ENCODE results near the gene SCNN1A.

SCNN1A gene

GRCh38 chr12:6378709-6379472, 3.5 kb upstream of the SCNN1A start:
- no peak overlapping the region for H3K4me3 ChIP-seq (ENCODE audit: low read length)
- no peak for DNase-seq (ENCODE audit: low read depth)
- TF ChIP-seq, protein P1, sequence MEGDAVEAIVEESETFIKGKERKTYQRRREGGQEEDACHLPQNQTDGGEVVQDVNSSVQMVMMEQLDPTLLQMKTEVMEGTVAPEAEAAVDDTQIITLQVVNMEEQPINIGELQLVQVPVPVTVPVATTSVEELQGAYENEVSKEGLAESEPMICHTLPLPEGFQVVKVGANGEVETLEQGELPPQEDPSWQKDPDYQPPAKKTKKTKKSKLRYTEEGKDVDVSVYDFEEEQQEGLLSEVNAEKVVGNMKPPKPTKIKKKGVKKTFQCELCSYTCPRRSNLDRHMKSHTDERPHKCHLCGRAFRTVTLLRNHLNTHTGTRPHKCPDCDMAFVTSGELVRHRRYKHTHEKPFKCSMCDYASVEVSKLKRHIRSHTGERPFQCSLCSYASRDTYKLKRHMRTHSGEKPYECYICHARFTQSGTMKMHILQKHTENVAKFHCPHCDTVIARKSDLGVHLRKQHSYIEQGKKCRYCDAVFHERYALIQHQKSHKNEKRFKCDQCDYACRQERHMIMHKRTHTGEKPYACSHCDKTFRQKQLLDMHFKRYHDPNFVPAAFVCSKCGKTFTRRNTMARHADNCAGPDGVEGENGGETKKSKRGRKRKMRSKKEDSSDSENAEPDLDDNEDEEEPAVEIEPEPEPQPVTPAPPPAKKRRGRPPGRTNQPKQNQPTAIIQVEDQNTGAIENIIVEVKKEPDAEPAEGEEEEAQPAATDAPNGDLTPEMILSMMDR (conservative IDR thresholded peaks at IDR 0.05; ENCODE audit: low read length) = no peak

GRCh38 chr12:6377667-6377994, 2.3 kb upstream of the SCNN1A start:
- TF ChIP-seq, protein P1 (conservative IDR thresholded peaks at IDR 0.05; ENCODE audit: low read length) = no peak
- no peak overlapping the region for H3K4me3 ChIP-seq (ENCODE audit: low read length)
- no peak for DNase-seq (ENCODE audit: low read depth)

DNA sequence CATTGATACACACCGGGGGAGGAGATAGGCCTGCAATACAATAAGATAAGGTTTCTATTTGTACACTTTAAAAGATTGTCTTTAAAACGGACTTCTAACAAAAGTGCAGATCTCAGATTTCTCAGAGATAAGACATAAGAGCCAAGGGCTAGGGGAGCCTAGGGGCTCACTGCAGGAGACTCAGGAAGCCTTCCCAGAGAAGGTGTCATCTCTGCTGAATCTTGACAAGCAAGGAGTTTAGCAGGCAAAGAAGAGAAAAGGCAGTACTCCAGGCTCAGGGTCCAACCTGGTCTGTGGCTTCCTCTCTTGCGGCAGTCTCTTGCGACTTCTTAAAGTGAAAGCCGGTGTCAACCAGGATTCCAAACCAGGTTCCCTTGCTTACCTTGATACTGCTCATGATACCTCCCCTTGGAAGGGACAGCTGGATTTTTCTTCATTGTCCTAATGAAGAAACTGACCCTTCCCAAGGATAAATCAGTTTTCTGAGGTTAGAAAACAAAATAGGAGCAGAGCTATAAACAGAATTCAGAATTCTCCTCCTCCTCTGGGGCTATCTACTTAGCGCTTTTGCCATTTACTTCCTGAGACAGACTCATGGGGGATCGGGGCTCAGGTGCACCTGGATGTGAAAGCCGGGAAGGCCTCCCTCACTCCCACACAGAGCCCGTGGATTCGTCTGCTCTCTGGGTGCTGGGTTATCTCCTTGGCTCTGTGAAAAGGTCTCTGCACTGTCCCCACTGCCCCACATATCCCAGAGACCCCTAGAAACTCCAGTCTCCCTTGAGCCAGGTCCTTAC, 1.7 kb upstream of the SCNN1A start:
- no peak overlapping the region for H3K4me3 ChIP-seq (ENCODE audit: low read length)
- TF ChIP-seq, protein P1 (conservative IDR thresholded peaks at IDR 0.05; ENCODE audit: low read length) = no peak
- no peak for DNase-seq (ENCODE audit: low read depth)

- H3K4me3 ChIP-seq (ENCODE audit: low read length) = no peak overlapping the region
- peak; percentile 68 for DNase-seq (ENCODE audit: low read depth)
Observed at GRCh38 chr12:6376079-6376869, 911 bp upstream of the SCNN1A start.

DNA sequence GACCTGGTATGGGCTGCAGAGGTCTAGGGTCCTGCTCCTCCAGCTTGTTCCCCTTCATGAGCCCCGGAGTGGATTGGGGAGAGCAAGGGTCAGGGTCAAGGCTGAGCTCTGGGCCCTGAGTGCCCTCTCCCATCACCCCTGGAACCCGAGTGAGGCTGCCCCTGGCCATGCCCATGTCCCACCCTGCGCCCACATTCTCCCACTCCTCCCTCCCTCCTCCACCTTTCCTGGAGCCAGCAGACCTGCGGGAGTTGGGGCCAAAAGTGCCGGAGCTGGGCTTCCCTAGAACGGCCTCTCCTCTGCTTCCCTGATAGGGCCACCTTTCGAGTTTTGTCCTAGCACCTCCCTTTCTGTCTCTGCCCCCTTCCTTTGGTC, 590 bp downstream of the SCNN1A start:
- H3K4me3 ChIP-seq (ENCODE audit: low read length) = no peak overlapping the region
- TF ChIP-seq, protein P1 (conservative IDR thresholded peaks at IDR 0.05; ENCODE audit: low read length) = no peak
- DNase-seq (ENCODE audit: low read depth) = no peak

More at GRCh38 chr12:6376079-6376869, 911 bp upstream of the SCNN1A start:
- TF ChIP-seq, protein P1 (conservative IDR thresholded peaks at IDR 0.05; ENCODE audit: low read length) = peak; percentile 62

DNA sequence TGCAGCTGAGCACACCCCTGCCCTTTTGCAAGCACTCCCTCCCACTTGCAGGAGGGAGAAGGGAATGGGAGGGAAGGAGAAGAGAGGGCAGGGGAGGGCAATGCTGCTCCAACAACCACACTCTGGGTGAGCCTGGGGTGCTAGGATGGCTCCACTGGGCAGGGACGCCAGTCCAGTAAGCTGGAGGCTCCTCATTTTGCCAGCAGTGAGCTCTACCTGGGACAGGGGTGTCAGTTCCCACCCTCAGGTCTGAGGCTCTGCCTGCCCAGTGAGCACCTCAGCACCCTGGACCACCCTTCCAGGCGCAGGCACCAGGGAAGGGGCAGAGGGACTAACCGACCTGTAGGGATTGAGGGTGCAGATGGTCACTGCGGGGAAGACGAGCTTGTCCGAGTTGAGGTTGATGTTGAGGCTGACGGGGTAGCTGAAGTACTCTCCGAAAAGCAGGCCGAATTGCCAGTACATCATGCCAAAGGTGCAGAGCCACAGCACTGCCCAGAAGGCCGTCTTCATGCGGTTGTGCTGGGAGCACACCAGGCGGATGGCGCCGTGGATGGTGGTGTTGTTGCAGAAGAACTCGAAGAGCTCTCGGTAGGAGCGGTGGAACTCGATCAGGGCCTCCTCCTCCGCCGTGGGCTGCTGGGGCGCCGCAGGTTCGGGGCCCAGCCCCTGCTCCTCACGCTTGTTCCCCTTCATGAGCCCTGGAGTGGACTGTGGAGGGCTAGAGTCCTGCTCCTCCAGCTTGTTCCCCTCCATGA, 1.2 kb downstream of the SCNN1A start:
- TF ChIP-seq, protein P1 (conservative IDR thresholded peaks at IDR 0.05; ENCODE audit: low read length) = no peak
- no peak overlapping the region for H3K4me3 ChIP-seq (ENCODE audit: low read length)
- no peak for DNase-seq (ENCODE audit: low read depth)

All from AG10803 (cell line).